Measurements from ENCODE around the gene RNF220. TPM values are rescaled to one million over a fixed set of nuclear protein-coding genes. Genes with fewer than 3 reads are reported as not detected.

RNF220 gene
- total RNA-seq, 6 experiments from 2014 or later: 19.2 to 57.9 (median 23.0) TPM

- Histone ChIP-seq H3K9me3 (no peaks in the 10 kb centered on the region), H3K4me1 (peaks cover 0 to 10% (median 2%) of the 10 kb centered on the region in 4 donors), H3K27ac (no peak overlapping the region), H3K36me3 (no peaks in the 10 kb centered on the region), H3K27me3 (no peaks in the 10 kb centered on the region), H3K4me3 (no peak overlapping the region)
- 59% methylated on average over 7 of the region's 7 CpGs for WGBS (ENCODE audit: insufficient coverage, low coverage, low lambda C conversion rate, missing lambda C conversion rate)
- TF ChIP-seq CTCF (IDR thresholded peaks at IDR 0.05) (no peak), POLR2A (IDR thresholded peaks at IDR 0.05) (no peak)
- intact Hi-C loops (cut with DNase I): no loop called here
- DNase-seq (no peak), ATAC-seq (peak in 2 of 4 donors; percentile 45 to 74)
Observed at GRCh38 chr1:44701141-44701573, 296.1 kb downstream of the RNF220 start.

Small RNA genes within 50 kb of the gene (microRNA-seq; reads per million reads assigned to microRNA genes)
- gene MIR5584: 0.29 to 0.64 reads per million in 2 donors

Small RNA genes within 50 kb of the gene (small RNA-seq; reads per million reads assigned to genes)
- 0 reads per million in 2 experiments for gene MIR5584
- 0 reads per million in 2 experiments for gene RNU6-369P

Other genes starting within 250 kb of the RNF220 start
- gene DMAP1, start 191.8 kb upstream of the RNF220 start, total RNA-seq: 10 to 100 TPM; 16.2 to 27.8 (median 23.3) TPM
- 10 to 100 TPM; 20.6 to 30.6 (median 23.8) TPM for gene ERI3, start 50.0 kb upstream of the RNF220 start, total RNA-seq